BE2C (cell line): ENCODE results near the gene IVD.

Source experiments
- DNase-seq: peaks from one replicate; pipeline ENCODE4 v3.0.0-alpha.2; 2020
- H3K27me3 ChIP-seq: fragments of 250-450 bp; sonication (Bioruptor Pico); 2 replicates; pipeline ENCODE4 v1.5.1; 2020; ENCODE audit warnings: mild to moderate bottlenecking
- H3K36me3 ChIP-seq: fragments of 250-450 bp; sonication (Bioruptor Pico); 2 replicates; pipeline ENCODE4 v1.5.1; 2020; ENCODE audit warnings: mild to moderate bottlenecking
- H3K4me1 ChIP-seq: fragments of 250-450 bp; sonication (Bioruptor Pico); 2 replicates; pipeline ENCODE4 v1.5.1; 2020
- H3K4me3 ChIP-seq: 2 replicates; pipeline ENCODE4 v1.5.1; 2011; ENCODE audit warnings: low read depth, low read length
- H3K9me3 ChIP-seq: fragments of 250-450 bp; sonication (Bioruptor Pico); 2 replicates; pipeline ENCODE4 v1.5.1; 2020
- TF ChIP-seq, protein P1 (sequence below): IDR thresholded peaks from 2 replicates; pipeline ENCODE4 v1.5.1; 2012; ENCODE audit warnings: mild to moderate bottlenecking, low read depth, low read length

IVD gene

GRCh38 chr15:40409366-40409765, 3.8 kb downstream of the IVD start:
- H3K4me3 ChIP-seq, result no peak overlapping the region
- no peaks in the 10 kb centered on the region for H3K9me3 ChIP-seq
- H3K36me3 ChIP-seq, result peaks cover 52% of the 10 kb centered on the region
- H3K27me3 ChIP-seq, result no peaks in the 10 kb centered on the region
- TF ChIP-seq, protein P1, sequence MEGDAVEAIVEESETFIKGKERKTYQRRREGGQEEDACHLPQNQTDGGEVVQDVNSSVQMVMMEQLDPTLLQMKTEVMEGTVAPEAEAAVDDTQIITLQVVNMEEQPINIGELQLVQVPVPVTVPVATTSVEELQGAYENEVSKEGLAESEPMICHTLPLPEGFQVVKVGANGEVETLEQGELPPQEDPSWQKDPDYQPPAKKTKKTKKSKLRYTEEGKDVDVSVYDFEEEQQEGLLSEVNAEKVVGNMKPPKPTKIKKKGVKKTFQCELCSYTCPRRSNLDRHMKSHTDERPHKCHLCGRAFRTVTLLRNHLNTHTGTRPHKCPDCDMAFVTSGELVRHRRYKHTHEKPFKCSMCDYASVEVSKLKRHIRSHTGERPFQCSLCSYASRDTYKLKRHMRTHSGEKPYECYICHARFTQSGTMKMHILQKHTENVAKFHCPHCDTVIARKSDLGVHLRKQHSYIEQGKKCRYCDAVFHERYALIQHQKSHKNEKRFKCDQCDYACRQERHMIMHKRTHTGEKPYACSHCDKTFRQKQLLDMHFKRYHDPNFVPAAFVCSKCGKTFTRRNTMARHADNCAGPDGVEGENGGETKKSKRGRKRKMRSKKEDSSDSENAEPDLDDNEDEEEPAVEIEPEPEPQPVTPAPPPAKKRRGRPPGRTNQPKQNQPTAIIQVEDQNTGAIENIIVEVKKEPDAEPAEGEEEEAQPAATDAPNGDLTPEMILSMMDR, result no peak
- DNase-seq, result no peak
- H3K4me1 ChIP-seq, result no peaks in the 10 kb centered on the region

DNA sequence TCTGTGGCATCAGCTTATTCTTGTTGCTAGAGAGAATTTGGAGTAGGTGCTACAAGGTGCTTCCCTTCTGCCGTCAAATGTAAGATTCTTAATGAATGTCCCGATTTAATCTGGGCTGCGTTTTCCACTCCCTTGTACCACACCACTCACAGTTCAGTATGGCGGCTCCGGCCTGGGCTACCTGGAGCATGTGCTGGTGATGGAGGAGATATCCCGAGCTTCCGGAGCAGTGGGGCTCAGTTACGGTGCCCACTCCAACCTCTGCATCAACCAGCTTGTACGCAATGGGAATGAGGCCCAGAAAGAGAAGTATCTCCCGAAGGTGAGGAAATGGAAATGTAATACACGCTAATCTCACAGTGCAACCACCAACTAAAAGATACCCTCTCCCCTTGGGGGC, 4.9 kb downstream of the IVD start:
- DNase-seq, result no peak
- Histone ChIP-seq H3K4me1 (no peaks in the 10 kb centered on the region), H3K9me3 (no peaks in the 10 kb centered on the region), H3K4me3 (no peak overlapping the region), H3K27me3 (no peaks in the 10 kb centered on the region), H3K36me3 (peaks cover 61% of the 10 kb centered on the region)
- TF ChIP-seq, protein P1, result no peak

GRCh38 chr15:40412095-40412759, 6.6 kb downstream of the IVD start:
- no peaks in the 10 kb centered on the region for H3K27me3 ChIP-seq
- no peaks in the 10 kb centered on the region for H3K4me1 ChIP-seq
- DNase-seq, result no peak
- TF ChIP-seq, protein P1, result no peak
- peaks cover 70% of the 10 kb centered on the region for H3K36me3 ChIP-seq
- H3K4me3 ChIP-seq, result no peak overlapping the region
- no peaks in the 10 kb centered on the region for H3K9me3 ChIP-seq

DNA sequence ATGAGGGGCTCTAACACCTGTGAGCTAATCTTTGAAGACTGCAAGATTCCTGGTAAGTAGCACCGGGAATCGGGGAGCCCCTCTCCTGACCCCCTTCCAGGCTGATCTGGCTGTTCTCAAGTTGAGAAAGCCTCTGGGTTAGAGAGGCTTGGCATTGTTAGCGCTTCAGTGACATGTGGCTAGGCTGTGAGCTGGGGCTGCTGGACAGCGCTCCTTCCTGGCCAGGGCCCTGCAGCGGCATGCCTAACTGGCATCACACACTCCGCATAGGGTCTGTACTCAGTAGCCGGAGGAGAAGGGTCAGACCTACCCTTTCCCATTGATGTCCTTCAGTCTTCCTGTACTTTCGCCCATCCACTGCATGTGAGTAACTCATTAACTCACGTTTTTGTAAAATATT, 7.4 kb downstream of the IVD start:
- H3K9me3 ChIP-seq, result no peaks in the 10 kb centered on the region
- no peak for DNase-seq
- H3K36me3 ChIP-seq, result peaks cover 63% of the 10 kb centered on the region
- no peak overlapping the region for H3K4me3 ChIP-seq
- H3K4me1 ChIP-seq, result no peaks in the 10 kb centered on the region
- H3K27me3 ChIP-seq, result no peaks in the 10 kb centered on the region
- TF ChIP-seq, protein P1, result no peak

GRCh38 chr15:40414816-40415215, 9.2 kb downstream of the IVD start:
- H3K4me1 ChIP-seq, result no peaks in the 10 kb centered on the region
- no peaks in the 10 kb centered on the region for H3K27me3 ChIP-seq
- H3K9me3 ChIP-seq, result no peaks in the 10 kb centered on the region
- TF ChIP-seq, protein P1, result no peak
- peaks cover 66% of the 10 kb centered on the region for H3K36me3 ChIP-seq
- no peak overlapping the region for H3K4me3 ChIP-seq
- DNase-seq, result no peak

GRCh38 chr15:40415226-40415625, 9.6 kb downstream of the IVD start:
- H3K36me3 ChIP-seq, result peaks cover 63% of the 10 kb centered on the region
- no peaks in the 10 kb centered on the region for H3K9me3 ChIP-seq
- no peaks in the 10 kb centered on the region for H3K27me3 ChIP-seq

More at GRCh38 chr15:40415226-40415625, 9.6 kb downstream of the IVD start:
- DNase-seq, result no peak
- TF ChIP-seq, protein P1, result no peak
- Histone ChIP-seq H3K4me1 (peaks cover 3% of the 10 kb centered on the region; the same call in 1 of the 2 replicates), H3K4me3 (no peak overlapping the region)
